OCI-M2 (cell line): Measurements from ENCODE around the gene CRYBG2.
"Not testable (repeated sequence)": the region's sequence is repeated elsewhere in the genome, so short reads cannot be mapped to it uniquely, and the experiment has no call there.

Experiments
- DNase-seq: peaks from one replicate; lab custom pipeline; 2025; ENCODE audit not compliant: unreplicated experiment; lab: John Stamatoyannopoulos, UW

The CRYBG2 gene

DNA sequence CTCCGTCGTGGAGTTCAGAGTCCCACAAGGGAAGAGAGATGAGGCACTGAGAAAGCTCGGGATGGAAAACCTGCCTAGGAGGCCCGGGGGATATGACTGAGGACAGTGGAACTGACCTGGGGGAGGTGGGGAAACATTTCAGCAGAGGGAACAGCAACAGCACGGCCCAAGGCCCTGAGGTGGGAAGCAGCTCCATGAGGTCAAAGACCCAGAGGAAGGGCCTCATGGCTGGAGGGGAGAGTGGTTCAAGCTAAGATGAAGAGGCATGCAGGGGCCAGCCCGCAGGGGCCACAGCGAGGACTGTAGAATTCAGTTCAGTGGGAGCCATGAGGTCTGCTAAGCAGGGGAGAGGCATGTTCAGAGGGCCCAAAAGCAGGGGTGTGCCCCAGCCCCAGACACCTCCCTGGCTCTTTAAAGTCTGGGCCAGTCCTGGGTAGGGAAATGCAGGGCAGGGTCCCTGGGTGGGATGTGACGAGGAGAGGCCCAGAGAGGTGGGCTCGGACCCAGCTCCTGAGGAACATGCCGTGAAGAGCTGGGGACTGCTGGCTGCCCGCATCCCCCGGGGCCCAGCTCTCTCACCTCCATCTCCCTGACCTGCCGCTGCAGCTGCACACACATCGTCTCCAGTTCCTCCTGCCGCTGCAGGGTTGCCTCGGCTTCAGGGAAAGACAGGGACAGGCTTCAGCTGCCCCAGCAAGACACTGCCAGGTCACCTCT, 57.4 kb downstream of the CRYBG2 start:
- DNase-seq = no peak

DNA sequence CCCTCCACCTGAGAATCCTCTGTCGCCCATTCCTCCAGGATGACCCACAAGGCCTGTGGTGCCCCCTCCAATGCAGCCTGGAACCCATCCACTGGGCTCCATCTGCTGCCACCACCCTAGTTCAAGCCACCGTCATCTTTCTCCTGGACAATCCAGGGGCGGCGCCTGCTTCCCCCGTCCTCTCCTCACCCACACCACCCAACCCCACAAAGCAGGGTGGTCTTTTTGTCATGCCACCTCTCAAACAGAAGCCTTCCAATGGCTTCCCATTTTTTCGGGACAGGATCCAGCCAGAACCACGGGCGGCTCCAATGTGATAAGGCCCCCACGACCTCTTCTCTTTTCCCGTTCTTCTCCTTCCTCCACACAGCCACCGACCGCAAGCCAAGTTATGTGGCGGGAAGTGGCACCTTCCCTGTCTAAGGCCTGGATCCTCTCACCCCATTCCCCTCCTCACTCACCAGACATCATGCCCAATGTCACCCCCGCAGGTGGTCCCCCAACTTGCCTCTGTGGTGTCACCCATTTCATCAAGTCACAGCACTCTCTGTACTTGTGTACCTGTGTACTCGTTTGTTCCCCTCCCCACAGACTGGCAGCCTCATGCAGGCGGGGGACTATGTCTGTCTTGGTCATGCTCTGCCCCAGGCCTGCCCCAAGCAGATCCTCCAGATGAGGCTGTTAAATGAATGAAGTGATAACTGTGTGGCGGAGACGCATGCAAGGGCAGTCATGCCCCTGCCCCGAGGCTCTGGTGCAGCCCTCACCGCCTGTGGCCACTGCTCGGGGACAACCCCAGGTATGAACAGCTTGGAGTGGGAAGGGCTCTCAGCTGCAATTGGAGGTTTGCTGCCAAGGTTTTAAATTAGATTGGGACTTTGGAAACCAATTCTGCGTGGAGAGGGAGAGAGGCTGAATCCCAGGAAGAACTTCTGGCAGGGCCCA, 58.5 kb downstream of the CRYBG2 start:
- DNase-seq = no peak

GRCh38 chr1:26293911-26294463, 59.9 kb downstream of the CRYBG2 start:
- no peak for DNase-seq

DNA sequence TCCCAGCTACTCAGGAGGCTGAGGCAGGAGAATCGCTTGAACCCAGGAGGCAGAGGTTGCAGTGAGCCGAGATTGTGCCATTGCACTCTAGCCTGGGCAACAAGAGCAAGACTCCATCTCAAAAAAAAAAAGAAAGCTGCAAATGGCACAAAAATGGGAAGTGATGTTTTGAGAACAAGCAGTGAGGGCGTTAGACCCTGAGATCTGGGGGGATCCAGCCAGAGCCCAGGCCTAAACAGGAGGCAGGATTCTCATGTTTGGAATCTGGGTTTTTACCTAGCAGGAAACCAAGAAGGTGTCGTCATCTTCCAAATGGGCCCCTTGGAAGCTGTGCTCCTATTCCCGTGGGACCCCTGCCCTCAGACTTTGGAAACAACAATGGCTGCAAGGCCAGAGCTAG, 61.2 kb downstream of the CRYBG2 start:
- DNase-seq = not testable (repeated sequence)

- DNase-seq = no peak
Measured at GRCh38 chr1:26291939-26292338, 62.0 kb downstream of the CRYBG2 start.

DNA sequence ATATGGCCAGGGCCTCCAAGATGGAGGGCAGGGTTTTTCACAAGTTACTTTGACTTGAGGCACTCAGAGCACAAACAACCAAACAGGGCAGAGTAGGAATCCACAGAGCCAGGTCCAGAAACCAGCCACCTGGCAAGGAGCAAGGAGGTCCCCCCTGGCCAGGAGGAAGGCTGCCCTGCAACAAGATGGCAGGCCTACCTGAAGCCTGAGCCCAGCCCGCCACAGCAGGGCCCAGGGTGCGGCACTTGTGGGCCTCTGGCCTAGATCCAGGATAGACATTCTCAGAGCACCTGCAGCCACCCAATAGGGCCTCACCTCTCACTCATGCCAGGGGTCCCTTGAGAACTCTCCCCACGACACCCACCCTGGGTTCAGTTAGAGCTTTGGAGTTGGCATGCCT, 62.5 kb downstream of the CRYBG2 start:
- DNase-seq = no peak

DNA sequence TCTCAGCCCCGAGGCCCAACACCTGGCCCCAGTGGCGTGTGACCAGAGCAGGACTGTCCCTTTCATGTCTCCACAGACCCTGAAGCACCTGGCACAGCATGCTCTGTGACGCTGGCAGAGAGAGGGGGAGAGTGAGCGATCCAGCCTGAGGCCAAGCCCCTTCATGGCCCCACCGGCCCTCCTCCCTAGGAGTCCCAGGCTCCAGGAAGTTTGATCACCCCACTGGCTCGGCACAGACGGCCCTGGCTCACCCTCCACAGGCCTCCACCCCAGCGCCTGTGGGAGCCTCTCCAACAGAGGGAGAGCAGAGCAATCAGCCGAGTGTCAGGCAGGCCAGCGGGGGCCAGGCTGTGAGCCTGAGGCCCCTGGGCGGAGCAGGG, 63.1 kb downstream of the CRYBG2 start:
- no peak for DNase-seq

GRCh38 chr1:26290122-26290881, 63.6 kb downstream of the CRYBG2 start:
- no peak for DNase-seq

GRCh38 chr1:26289158-26290059, 64.5 kb downstream of the CRYBG2 start:
- no peak for DNase-seq

GRCh38 chr1:26288311-26288941, 65.5 kb downstream of the CRYBG2 start:
- DNase-seq = no peak

DNA sequence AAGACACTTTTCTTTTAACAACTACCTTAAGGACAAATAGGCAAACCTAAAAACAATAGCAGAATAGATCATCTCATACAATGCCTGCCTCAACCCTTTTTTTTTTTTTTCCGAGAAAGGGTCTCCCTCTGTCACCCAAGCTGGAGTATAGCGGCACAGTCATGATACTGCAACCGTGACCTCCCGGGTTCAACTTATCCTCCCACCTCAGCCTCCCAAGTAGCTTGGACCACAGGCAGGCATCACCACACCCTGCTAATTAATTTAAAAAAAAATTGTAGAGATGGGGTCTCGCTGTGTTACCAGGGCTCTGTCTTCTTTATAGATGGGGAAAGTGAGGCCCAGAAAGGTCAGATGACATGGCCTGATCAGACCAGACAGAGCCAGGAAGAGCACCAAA, 66.1 kb downstream of the CRYBG2 start:
- no peak for DNase-seq

- DNase-seq = no peak
Measured at GRCh38 chr1:26287033-26287711, 66.8 kb downstream of the CRYBG2 start.

GRCh38 chr1:26286064-26286416, 67.9 kb downstream of the CRYBG2 start:
- DNase-seq = no peak

DNA sequence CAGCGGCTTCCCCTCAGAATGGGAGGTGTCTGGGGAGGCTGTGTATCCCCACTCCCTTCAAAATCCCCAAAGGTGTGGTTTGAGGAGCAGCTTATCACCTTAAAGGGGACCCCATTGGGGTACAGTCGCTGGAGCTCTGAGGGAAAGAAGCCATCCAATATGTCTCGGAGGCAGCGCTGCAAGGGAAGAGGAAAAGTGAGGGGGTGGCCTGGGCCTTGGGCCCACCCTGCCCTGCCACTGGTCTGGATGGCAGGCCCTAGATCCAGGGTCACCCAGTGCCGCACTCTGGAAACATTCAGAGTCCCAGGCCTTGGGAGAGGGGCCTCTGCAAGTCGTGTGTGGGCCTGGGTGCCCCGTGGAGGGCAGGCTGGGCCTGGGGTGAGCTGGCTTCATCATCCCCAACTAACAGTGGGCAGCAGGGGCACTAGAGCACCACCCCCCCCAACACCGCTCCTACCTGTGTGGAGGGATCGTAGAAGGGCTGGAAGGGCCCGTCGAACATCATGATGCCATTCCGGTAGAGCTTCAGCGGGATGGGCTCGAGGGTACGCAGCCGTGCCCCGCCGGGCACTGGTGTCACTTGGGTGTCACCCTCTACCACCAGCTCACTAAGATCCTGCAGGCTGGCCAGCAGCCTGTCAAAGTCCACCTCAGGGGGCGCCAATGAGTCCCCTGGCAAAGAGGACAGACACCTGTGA, 68.4 kb downstream of the CRYBG2 start:
- DNase-seq = no peak

- DNase-seq = peak; percentile 81
Measured at GRCh38 chr1:26284597-26285347, 69.2 kb downstream of the CRYBG2 start.

DNA sequence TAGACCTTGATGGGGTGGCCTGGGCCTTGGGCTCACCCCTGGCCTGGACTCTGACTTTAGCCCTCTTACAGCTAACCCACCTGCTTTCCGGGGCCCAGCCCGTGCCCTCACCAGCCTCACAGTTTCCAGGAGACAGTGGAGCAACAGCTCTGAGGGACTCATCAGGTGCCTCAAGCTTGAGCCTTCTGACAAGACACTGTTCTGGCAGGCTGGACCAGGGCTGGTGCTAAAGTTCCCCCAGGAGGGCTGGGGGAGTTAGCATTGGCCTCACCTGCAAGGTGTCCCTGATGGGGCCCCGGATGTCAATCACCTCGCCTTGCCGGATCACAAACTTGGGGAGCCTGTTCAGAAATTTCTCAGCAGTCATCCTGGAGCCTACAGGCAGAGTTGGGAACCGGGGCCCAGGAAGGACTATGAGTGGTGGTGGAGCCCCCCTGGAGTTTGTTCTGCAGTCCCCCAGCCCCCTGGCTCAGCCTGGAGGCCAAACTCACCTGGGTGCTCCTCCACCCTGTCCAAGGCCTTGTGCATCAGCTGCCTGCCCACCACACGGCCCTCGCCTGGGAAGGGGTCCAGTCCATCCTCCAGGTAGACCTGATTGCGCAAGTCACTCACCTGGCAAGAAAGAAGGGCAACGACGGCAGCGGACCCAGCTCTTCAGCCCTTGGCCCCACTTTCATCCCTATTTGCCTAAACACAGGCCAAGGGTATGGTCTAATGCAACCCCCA, 69.9 kb downstream of the CRYBG2 start:
- no peak for DNase-seq

- DNase-seq = no peak
Measured at GRCh38 chr1:26283279-26283853, 70.6 kb downstream of the CRYBG2 start.
